Muscle of back (tissue), 11 donors: ENCODE results near the gene SSBP2. TPM values are rescaled to one million over a fixed set of nuclear protein-coding genes. Genes with fewer than 3 reads are reported as not detected.
"Not testable (repeated sequence)": the region's sequence is repeated elsewhere in the genome, so short reads cannot be mapped to it uniquely, and the experiment has no call there.

Experiments
- DNase-seq, 3 donors: peaks; one replicate each; pipeline versions ENCODE4 v3.0.0 to v3.0.0-alpha.2; 2013
- polyA plus RNA-seq, 10 donors: library from polyadenylated mRNA; unstranded; fragments of 120-200 nt; gene quantifications; one replicate each; pipeline ENCODE4 v1.2.1, GENCODE V29; 2013; ENCODE audit not compliant: insufficient read length in 10 of 10

SSBP2 gene
- polyA plus RNA-seq, 10 donors, result 50.0 to 76.8 (median 60.9) TPM

DNA sequence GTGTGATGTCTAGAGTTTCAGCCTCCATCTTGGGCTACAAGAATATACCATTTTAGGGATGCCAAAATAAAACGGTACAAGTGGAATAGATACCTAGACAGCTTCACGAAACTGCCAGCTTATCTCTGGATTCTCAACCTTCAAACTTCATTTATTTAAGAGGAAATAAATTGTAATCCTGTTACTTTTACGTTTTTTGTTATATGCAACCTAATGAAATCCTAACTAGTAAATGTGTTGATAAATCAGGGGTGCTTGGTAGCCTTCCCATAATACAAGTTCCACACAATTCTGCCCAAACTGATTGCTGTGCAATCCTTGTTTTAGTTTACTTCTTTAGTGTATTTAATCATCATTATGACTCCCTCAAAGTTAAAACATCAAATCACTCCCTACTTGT is 75.5 kb downstream of the SSBP2 start:
- DNase-seq, result no peak

DNA sequence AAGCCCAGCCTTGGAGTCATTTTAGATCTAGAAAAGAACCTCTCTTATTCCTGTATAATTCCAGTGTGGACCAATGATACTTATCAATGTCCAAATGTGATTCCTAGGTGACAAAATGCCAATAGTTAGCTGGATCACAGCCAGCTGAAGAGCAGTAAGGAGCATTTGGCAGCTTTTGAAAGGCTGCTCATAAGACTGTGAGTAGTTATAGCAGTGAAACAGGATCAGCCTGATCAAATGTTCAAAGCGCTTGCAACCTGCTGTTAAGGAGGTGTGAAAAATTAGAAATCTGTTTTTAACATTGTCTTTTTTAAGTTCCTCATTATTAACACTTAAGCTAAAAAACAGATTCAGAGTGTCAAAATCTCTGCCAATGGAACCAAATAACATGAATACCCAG is 85.1 kb downstream of the SSBP2 start:
- peak in 1 of 3 donors; percentile 6 for DNase-seq

DNA sequence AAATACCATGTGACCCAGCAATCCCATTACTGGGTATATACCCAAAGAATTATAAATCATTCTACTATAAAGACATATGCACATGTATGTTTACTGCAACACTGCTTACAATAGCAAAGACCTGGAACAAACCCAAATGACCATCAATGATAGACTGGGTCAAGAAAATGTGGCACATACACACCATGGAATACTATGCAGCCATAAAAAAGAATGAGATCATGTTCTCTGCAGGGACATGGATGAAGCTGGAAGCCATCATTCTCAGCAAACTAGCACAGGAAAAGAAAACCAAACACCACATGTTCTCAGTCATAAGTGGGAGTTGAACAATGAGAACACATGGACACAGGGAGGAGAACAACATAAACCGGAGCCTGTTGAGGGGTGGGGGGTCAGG is 90.3 kb downstream of the SSBP2 start:
- DNase-seq, result not testable (repeated sequence)

DNA sequence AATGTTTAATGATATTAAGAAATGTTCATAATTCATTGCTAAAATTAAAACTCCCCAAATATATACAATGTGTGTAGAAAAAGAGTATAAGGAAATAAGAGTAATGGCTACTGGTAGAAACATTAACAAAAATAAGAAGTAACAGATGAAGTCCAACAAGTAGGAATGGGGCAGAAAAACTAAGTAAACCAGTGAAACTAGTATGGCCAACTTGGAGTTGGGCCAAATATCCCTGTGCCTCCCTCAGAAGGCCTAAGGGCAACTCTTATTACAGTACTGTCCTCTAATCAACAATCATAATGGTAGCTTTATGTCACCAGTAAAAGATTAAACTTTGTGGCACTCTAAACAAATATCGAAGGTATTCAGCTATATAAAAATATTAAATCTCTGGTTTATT is 93.5 kb downstream of the SSBP2 start:
- DNase-seq, result no peak

DNA sequence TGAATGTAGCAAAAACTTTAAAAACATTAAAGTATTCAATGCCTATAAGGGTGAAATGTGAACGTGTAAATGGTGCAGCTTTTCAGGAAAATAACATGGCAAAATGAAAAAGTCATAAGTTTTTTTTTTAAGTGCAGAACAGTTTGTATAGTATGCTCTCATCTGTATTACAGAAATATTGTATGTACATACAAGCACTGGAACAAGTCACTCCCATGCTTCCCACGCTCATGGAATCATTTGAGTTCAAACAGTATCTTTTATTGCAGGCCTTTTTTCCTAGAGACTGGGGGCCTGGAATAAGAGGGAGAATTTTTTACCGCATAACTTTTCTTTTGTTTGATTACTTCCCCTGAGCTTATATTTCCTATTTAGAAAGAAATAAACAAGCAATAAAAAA is 94.1 kb downstream of the SSBP2 start:
- no peak for DNase-seq

GRCh38 chr5:81650987-81651386 is 99.9 kb downstream of the SSBP2 start:
- DNase-seq, result no peak

DNA sequence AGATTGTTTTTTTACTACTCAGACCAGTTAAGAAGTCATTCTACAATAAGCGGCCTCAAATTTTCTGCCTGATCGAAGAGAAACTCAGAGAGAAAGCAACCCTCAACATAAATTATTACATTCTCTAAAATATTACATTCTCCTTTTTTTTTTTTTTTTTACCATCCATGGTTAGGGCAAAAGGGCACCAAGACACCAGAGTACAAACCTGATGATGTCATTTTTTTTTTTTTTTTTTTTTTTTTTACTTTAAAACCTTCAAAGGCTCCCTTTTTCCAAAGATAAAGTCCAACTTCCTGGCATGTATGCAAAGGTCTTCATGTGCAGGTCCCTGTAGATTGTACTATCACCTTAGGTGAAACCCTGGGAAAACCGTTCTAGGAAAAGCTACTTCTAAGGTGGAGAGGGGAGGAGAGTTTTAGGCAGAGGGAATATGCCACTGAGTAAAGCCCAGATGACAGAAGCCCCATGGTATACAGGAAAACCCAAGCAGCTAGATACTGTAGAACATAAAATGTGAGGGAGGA is 104.4 kb downstream of the SSBP2 start:
- DNase-seq, result no peak

DNA sequence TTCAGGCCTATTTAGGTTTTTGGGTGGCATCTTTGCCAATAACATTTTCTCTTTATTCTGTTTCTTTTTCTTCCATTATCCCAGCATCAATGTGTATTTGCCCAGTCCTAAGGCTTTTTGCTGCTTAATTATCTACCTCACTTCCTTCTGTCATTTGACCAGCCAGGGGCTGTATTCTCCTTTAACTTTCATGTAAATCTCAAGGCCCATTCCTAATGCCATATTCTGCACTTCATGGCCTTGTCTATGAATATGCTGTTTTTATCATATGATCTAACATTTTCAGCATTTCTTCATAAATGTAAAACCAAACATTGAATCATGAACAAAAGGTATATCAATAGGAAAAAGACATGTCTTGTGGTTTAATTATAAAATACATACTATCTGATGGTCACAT is 108.7 kb downstream of the SSBP2 start:
- DNase-seq, result no peak

GRCh38 chr5:81639556-81639955 is 111.3 kb downstream of the SSBP2 start:
- peak in 1 of 3 donors; percentile 3 for DNase-seq

- peak in 2 of 3 donors; percentile 9 to 21 for DNase-seq
Measured at GRCh38 chr5:81638471-81638870, 112.4 kb downstream of the SSBP2 start.

- DNase-seq, result no peak
Measured at GRCh38 chr5:81633891-81634290, 117.0 kb downstream of the SSBP2 start.

DNA sequence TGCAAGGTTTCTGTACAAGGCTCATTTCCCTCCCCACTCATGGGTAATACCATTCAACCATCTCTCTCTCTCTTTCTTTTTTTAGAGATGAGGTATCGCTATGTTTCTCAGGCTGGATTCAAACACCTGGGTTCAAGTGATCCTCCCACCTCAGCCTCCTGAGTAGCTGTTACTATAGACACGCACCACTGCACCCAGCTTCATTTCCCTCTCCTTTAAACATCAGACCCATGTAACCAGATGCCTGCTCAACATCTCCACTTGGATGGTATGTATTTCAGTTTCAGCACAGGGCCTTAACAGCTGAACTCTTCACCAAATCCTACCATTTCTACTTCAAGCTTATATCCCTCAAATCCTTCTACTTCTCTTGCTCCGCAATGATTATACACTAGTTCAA is 117.4 kb downstream of the SSBP2 start:
- DNase-seq, result no peak

- no peak for DNase-seq
Measured at GRCh38 chr5:81632679-81633078, 118.2 kb downstream of the SSBP2 start.

DNA sequence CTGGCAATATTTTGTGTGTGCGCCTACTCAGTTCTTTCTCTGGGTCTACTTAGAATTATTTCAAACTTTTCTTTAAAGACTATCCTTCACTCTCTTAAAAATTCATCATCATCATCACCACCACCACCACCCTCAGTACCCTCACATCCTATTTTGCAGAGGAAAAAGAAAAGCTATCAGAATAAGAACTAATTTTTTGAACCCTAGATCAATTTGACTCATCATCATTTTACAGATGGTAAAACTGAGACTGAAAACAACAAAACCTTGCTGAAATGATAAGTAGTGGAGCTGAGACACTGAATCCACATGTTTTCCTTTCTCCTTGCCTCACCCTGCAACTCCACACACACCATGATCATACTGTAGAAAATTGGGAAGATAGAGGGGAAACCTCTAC is 119.3 kb downstream of the SSBP2 start:
- DNase-seq, result no peak

GRCh38 chr5:81631124-81631523 is 119.8 kb downstream of the SSBP2 start:
- no peak for DNase-seq

- no peak for DNase-seq
Measured at GRCh38 chr5:81630684-81631083, 120.2 kb downstream of the SSBP2 start.

GRCh38 chr5:81629986-81630385 is 120.9 kb downstream of the SSBP2 start:
- no peak for DNase-seq

GRCh38 chr5:81628061-81628460 is 122.8 kb downstream of the SSBP2 start:
- not testable (repeated sequence) for DNase-seq

DNA sequence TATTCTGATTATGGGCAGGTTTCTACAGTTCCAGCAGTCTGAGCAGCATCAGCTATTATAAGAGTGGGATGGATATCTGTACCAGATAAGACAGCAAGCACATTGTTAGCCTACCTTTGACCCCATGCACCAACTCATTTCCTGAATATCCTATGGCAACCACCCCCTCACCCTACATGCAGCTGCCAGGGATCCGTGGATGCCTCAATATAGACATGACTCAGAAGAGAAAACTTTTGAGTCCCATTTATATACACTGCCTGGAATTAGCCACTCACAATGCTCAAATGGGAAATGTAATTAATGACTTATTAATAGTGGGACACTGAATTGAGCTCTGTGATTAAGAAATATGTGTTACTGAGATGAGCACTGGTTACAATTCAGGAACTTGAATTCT is 124.4 kb downstream of the SSBP2 start:
- peak; percentile 25 to 67 (median 31) for DNase-seq

GRCh38 chr5:81609810-81610375 is 141.0 kb downstream of the SSBP2 start:
- no peak for DNase-seq

GRCh38 chr5:81608976-81609375 is 141.9 kb downstream of the SSBP2 start:
- no peak for DNase-seq

GRCh38 chr5:81607693-81608092 is 143.2 kb downstream of the SSBP2 start:
- DNase-seq, result no peak

DNA sequence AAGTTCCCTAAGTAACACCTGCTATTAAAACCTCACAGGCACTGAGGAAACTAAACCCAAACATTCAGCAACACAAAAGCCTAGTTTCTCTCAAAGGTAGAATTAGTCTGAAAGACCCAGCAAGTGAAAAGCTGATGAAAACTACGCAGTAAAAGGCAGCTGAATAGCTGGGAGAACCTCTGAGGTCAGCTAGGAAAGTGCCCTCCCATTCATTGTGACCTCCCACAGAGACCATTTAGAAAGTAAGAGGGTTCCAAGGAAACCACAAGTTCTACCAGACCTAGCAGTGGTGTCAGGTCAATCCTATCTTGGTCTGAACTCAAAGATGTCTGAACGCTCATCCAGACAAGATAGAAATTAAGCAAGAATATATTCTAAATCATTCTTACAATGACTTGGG is 144.7 kb downstream of the SSBP2 start:
- DNase-seq, result no peak

- DNase-seq, result no peak
Measured at GRCh38 chr5:81605299-81605698, 145.6 kb downstream of the SSBP2 start.
